Left lung (tissue), 10 donors: ENCODE measurements around the gene TTC39C. TPM values are rescaled to one million over a fixed set of nuclear protein-coding genes. Genes with fewer than 3 reads are reported as not detected.

ENCODE experiments used
- ATAC-seq: fragments of 200-7000 bp; cut with Tn5 transposase; one replicate; pipeline ENCODE4 v1.9.1; 2020; ENCODE audit warnings: moderate library complexity
- DNase-seq, 4 donors: peaks; one replicate each; pipeline ENCODE4 v3.0.0-alpha.2; 2013 to 2020
- H3K27ac ChIP-seq, 2 donors: fragments of 200-600 bp; sonication (generic) in 1 of 2; one replicate each; pipeline versions ENCODE4 v1.5.0 to v1.8.0; 2020 to 2021
- H3K27me3 ChIP-seq, 2 donors: fragments of 200-600 bp; sonication (generic) in 1 of 2; one replicate each; pipeline versions ENCODE4 v1.5.0 to v1.8.0; 2020 to 2021
- H3K36me3 ChIP-seq, 2 donors: fragments of 200-600 bp; sonication (generic) in 1 of 2; one replicate each; pipeline versions ENCODE4 v1.5.0 to v1.8.0; 2020 to 2021
- H3K4me1 ChIP-seq, 2 donors: fragments of 200-600 bp; one replicate each; pipeline ENCODE4 v1.8.0; 2021
- H3K4me3 ChIP-seq, 2 donors: fragments of 200-600 bp; sonication (generic) in 1 of 2; one replicate each; pipeline versions ENCODE4 v1.5.0 to v1.8.0; 2020 to 2021; ENCODE audit warnings: mild to moderate bottlenecking in 1 of 2
- H3K9me3 ChIP-seq, 2 donors: fragments of 200-600 bp; sonication (generic) in 1 of 2; one replicate each; pipeline versions ENCODE4 v1.5.0 to v1.8.0; 2020 to 2021
- intact Hi-C, 2 donors: fragments of 100-400 bp; cut with DNase I; formaldehyde crosslinking; loops; one replicate each; pipeline versions ENCODE4 v1.11.2 to v1.14.2; 2022
- polyA plus RNA-seq, 6 donors: library from polyadenylated mRNA; unstranded; fragments of 120-200 nt; gene quantifications; one replicate each; pipeline ENCODE4 v1.2.1, GENCODE V29; 2013; ENCODE audit not compliant: insufficient read length in 6 of 6
- total RNA-seq, 2 donors: library from RNA; stranded (reverse); fragmentation: NEBNext Ultra II Directional; extraction: Animal tissue kit (Norgen Biotek cat#: 25700); gene quantifications; one replicate each; pipeline ENCODE4 v1.2.1, GENCODE V29; 2021
- TF ChIP-seq, protein P1 (sequence below), 2 donors: fragments of 200-600 bp; sonication (generic) in 1 of 2; IDR thresholded peaks; one replicate each; pipeline versions ENCODE4 v1.5.0 to v1.8.0; 2021; ENCODE audit warnings: antibody characterized with exemption in 2 of 2
- donor health status: DM: no; HTN: yes; CAD: no.
- donor health status: DM: no; HTN: no; CAD: no.

The TTC39C gene
- total and polyA plus RNA-seq, 8 donors = 12.0 to 19.3 (median 15.1) TPM

DNA sequence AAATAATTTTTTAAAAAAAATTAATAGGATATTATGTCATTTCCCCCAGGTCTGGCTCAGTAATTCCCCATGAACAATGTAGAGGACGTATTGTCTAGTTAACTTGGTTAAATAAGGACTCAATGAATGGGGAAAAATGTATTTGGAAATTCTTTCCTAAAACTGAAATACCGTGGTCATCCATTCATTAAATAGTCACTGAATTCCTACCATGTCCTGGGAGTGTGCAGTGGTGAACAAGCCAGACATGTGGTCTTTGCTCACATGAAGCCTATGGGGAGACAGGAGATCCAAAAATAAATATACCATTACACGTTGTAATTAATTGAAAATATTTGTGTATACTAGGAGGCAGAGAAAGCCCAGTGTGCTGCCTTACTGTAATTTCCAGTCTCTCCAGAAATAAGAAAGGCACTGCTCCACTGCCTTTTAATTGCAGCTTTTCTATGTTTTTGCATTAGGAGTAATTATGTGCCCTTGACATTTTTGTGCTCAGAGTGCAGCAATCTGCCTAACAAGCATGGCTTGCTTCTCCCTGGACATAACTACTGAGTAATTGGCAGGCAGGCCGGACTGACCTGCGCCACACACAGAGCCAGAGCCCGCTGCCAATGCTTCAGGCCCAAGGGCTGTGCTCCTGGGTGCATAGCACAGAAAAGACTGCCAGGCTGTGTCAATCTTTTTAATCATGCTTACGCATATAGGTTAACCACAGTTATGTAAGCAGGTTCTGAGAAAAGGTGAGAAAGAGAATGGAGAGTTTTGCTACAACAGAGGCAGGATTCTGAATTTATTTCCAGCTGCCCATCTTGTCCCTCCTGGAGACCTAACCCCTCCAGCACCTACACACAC lies 22.2 kb upstream of the TTC39C start:
- intact Hi-C loops = no loop called here
- Histone ChIP-seq H3K9me3 (no peaks in the 10 kb centered on the region), H3K27me3 (no peaks in the 10 kb centered on the region), H3K36me3 (no peaks in the 10 kb centered on the region), H3K4me3 (no peak overlapping the region), H3K4me1 (peaks cover 9 to 10% of the 10 kb centered on the region in 2 donors), H3K27ac (peak overlapping the region in 1 of 2 donors; percentile 30)
- ATAC-seq (peak; percentile 73), DNase-seq (peak in 2 of 4 donors; percentile 59 to 80)
- TF ChIP-seq, protein P1, sequence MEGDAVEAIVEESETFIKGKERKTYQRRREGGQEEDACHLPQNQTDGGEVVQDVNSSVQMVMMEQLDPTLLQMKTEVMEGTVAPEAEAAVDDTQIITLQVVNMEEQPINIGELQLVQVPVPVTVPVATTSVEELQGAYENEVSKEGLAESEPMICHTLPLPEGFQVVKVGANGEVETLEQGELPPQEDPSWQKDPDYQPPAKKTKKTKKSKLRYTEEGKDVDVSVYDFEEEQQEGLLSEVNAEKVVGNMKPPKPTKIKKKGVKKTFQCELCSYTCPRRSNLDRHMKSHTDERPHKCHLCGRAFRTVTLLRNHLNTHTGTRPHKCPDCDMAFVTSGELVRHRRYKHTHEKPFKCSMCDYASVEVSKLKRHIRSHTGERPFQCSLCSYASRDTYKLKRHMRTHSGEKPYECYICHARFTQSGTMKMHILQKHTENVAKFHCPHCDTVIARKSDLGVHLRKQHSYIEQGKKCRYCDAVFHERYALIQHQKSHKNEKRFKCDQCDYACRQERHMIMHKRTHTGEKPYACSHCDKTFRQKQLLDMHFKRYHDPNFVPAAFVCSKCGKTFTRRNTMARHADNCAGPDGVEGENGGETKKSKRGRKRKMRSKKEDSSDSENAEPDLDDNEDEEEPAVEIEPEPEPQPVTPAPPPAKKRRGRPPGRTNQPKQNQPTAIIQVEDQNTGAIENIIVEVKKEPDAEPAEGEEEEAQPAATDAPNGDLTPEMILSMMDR (IDR thresholded peaks at IDR 0.05) = no peak

DNA sequence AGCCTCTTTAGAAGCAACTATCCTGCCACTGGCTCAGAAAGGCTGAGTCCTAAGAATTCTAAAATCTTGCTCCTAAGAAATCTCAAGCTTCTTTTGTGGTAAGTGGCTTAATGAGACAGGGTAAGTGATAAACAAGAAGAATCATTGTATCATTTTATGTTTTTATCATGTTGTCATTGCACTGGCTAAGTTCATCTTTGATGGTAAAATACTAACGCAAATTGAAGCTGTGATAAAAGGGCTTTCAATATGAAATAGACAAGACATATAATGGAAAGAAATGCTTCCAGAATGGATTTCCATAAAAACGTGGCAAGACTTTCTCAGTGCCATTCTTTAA lies 21.6 kb upstream of the TTC39C start:
- ATAC-seq = no peak
- no peak for DNase-seq
- H3K9me3 ChIP-seq = no peaks in the 10 kb centered on the region
- no peak overlapping the region for H3K4me3 ChIP-seq
- intact Hi-C loops = no loop called here
- H3K27me3 ChIP-seq = no peaks in the 10 kb centered on the region
- peaks cover 9 to 10% of the 10 kb centered on the region in 2 donors for H3K4me1 ChIP-seq
- TF ChIP-seq, protein P1 (IDR thresholded peaks at IDR 0.05) = no peak
- H3K36me3 ChIP-seq = no peaks in the 10 kb centered on the region
- H3K27ac ChIP-seq = peak overlapping the region in 1 of 2 donors; percentile 30

DNA sequence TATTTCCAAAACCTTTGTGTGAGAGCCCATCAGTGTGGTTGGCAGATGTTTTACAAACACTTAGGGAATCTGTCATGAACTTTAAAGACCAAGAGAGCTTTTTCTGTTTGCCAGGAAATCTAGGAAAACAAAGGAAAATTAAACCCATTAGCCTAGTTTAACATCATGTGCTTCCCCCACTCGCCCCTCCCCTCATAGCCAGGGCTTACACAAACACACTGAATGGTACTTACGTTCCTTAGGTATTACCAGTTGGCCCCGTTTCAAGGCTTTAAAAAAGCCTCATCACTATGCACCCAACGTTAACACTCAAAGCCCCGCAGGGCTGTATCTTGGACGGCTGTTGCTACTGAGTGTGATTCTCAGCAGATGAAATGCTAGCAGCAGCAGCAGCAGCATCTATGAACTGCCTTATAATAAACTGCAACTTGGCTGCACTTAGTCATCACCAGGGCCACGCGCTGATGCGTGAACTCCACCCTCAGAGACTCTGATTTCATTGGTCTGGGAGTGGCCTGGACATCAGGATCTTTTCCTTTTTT lies 20.1 kb upstream of the TTC39C start:
- Histone ChIP-seq H3K36me3 (no peaks in the 10 kb centered on the region), H3K27ac (peak overlapping the region in 1 of 2 donors; percentile 21), H3K4me3 (no peak overlapping the region), H3K27me3 (no peaks in the 10 kb centered on the region), H3K9me3 (no peaks in the 10 kb centered on the region), H3K4me1 (peaks cover 9 to 10% of the 10 kb centered on the region in 2 donors)
- peak; percentile 75 for ATAC-seq
- peak in 3 of 4 donors; percentile 56 to 85 (median 67) for DNase-seq
- intact Hi-C loops = no loop called here
- TF ChIP-seq, protein P1 (IDR thresholded peaks at IDR 0.05) = no peak

DNA sequence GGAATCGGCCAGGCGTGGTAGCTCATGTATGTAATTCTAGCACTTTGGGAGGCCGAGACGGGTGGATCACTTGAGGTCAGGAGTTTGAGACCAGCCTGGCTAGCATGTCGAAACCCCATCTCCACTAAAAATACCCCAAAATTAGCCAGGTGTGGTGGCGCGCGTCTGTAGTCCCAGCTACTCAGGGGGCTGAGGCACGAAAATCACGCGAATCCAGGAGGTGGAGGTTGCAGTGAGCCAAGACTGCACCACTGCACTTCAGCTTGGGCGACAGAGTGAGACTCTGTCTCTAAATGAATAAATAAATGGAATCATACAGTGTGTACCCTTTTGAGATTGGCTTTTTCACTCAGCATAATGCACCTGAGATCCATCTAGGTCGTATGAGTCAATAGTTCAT lies 19.4 kb upstream of the TTC39C start:
- DNase-seq (no peak), ATAC-seq (no peak)
- TF ChIP-seq, protein P1 (IDR thresholded peaks at IDR 0.05) = no peak
- H3K27ac ChIP-seq = no peak overlapping the region
- H3K36me3 ChIP-seq = no peaks in the 10 kb centered on the region
- H3K9me3 ChIP-seq = no peaks in the 10 kb centered on the region
- intact Hi-C loops = no loop called here
- no peak overlapping the region for H3K4me3 ChIP-seq
- H3K4me1 ChIP-seq = peaks cover 9 to 10% of the 10 kb centered on the region in 2 donors
- H3K27me3 ChIP-seq = no peaks in the 10 kb centered on the region

DNA sequence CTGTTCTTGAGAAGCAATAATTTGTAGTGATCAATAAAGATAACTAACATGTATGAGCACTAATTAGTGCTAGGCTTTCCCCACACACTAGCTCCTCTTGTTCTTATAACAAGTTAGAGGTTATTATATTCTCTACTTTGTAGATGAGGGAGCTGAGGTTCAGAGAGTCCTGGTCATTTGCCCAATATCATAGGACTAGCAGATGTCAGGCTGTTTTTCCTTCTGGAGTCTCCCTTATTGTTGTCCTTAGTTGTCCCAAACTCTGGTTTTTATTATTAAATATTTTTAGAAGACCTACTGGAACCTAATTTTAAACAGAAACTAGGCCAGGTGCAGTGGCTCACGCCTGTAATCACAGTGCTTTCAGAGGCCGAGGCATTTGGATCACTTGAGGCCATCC lies 16.5 kb upstream of the TTC39C start:
- no peak for ATAC-seq

More for the DNA sequence above, 16.5 kb upstream of the TTC39C start:
- no peak overlapping the region for H3K4me3 ChIP-seq
- intact Hi-C loops = no loop called here
- H3K27me3 ChIP-seq = no peaks in the 10 kb centered on the region
- TF ChIP-seq, protein P1 (IDR thresholded peaks at IDR 0.05) = no peak
- H3K36me3 ChIP-seq = no peaks in the 10 kb centered on the region
- no peak for DNase-seq
- H3K9me3 ChIP-seq = no peaks in the 10 kb centered on the region
- no peak overlapping the region for H3K27ac ChIP-seq
- peaks cover 4 to 5% of the 10 kb centered on the region in 2 donors for H3K4me1 ChIP-seq
